GM03348 (cell line): ENCODE measurements around the gene TM4SF20.
"Not testable (repeated sequence)": the region's sequence is repeated elsewhere in the genome, so short reads cannot be mapped to it uniquely, and the experiment has no call there.

Experiments used
- DNase-seq: peaks from one replicate; pipeline ENCODE4 v3.0.0; 2012; ENCODE audit warnings: low spot score

Gene TM4SF20

DNA sequence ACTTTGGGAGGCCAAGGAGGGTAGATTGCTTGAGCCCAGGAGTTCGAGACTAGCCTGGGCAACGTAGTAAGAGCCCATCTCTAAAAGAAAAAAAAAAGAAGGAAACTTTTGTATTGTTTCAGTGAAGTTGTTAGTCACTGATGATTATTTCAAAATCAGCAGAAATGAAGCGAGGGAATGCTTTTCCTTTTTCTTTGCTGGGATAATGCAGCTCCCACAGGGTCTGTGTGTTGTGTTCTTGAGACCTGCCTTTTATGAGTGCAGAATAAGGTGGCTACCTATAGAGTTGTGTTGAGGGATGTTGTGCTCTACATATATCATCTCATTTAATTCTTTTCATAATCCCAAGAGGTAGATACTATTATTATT is 11.7 kb downstream of the TM4SF20 start:
- DNase-seq: no peak

DNA sequence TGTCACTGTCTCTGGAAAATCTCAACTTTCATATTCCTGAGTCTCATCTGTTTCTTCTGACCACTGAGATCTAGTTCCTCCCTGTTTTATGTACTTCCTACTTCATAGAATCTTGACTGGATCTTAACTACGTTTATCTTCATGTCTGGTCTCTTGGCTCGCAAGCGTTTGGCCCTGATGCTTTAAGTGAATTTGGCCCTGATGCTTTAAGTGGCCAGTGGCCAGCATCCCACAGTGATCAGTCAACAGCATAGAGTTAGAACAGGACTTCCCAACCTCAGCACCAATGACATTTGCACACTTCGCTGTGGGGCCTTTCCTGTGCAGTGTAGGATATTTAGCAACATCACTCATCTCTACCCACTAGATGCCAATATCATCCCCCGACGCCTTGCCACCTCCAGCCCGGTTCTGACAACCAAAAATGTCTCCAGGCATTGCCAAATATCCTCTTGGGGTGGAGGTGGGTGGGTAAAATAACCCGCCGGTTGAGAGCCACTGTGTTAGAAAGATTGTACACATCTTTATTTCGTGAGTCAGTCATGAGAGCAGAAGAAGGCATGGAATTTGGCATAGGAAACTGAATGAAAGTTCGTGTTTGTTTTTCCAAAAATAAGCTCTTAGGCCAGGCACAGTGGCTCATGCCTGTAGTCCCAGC is 12.2 kb downstream of the TM4SF20 start:
- DNase-seq: peak; percentile 74

DNA sequence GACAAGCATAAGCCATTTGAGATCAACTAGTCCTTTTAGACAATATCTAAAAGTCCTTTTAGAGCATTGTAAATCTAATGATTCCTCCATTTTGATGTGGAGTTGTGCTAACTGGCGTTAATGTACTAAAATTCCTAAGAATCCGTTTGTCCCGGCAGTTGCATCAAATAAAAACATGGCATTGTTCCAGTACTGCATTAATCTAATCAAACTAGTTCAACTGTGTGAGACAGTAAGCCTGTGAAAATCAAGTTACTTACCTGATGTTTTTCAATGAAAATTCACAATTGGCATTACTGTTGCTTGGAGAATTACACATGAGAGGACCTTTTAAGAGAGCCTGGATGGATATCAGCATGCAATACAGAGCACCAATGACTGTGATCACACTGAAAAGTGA is 13.3 kb downstream of the TM4SF20 start:
- no peak for DNase-seq

DNA sequence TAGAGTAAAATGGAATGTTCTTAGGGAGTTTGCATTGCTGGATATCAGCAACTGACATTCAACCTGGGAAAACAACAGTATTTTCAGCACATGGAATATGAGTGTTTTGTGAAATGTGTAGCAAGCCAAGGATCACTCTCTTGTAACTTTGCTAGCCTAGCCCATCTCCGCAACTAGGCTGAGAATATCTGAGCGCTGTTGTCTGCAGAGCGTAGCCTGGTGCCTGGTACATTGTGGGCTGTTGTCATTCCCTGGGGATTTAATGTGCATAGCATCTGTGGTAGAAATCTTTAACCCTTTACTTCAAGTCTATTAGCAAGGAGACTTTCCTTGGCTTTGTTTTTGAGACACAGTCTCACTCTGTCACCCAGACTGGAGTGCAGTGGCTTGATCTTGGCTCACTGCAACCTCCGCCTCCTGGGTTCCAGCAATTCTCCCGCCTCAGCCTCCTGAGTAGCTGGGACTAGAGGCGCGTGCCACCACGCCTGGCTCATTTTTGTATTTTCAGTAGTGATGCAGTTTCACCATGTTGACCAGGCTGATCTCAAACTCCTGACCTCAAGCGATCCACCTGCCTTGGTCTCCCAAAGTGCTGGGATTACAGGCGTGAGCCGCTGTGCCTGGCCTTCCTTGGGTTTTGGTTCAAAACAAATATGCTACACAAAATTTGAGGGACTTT is 14.4 kb downstream of the TM4SF20 start:
- DNase-seq: not testable (repeated sequence)

DNA sequence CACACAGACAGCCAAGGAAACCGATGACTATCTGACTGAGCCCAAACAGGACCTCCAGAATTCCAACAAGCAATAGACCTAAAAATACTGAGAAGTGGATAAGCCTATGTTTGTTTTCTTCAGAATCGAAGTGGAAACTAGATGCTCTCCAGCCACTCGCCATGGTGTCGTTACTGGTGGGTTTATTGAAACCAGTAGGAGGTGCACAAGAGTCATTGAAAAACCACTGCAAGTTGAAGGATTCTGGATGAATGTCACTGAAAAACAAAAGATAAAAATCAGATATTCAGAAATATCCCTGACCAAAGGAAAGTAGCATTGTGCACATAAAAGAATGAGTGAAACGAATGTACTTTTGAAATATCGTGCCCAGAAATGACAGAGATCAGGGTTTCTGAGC is 15.3 kb downstream of the TM4SF20 start:
- no peak for DNase-seq

DNA sequence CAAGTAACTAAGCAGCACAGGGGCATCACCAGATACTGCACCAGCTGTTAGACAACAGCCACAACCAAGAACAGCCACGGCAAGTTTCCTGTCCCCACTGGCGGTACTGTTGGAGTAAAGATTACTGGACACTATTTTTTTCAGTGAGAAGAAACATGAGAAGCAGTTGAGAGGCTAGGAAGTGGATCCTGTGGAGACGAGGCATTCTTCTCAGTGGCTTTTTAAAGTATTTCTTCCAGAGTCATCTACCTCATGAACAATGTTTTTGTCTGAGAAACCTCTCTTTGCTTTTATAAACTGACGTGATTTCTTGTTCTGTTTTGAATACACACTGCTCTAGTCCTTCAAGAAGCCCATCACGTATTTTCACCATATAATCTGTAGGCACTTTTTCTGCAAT is 18.8 kb downstream of the TM4SF20 start:
- DNase-seq: no peak

DNA sequence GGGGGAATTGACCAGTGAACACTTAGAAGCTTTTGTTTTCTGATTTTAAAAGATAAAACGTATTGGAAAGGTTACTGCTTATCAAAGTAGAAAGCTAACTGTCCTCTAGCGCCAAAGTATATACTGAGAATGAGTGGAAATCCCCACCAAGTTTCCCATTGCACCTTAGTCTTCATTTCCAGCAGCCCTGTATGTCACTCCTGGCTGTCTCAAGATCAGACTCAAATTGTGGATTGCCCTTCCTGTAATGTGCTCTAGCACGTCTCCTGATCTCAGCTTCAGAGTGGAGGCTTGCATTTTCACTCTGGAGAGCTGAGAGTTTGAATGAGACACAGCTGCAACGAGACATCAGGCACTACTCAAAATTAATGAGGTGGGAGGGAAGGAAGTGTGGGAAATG is 27.5 kb downstream of the TM4SF20 start:
- DNase-seq: no peak

DNA sequence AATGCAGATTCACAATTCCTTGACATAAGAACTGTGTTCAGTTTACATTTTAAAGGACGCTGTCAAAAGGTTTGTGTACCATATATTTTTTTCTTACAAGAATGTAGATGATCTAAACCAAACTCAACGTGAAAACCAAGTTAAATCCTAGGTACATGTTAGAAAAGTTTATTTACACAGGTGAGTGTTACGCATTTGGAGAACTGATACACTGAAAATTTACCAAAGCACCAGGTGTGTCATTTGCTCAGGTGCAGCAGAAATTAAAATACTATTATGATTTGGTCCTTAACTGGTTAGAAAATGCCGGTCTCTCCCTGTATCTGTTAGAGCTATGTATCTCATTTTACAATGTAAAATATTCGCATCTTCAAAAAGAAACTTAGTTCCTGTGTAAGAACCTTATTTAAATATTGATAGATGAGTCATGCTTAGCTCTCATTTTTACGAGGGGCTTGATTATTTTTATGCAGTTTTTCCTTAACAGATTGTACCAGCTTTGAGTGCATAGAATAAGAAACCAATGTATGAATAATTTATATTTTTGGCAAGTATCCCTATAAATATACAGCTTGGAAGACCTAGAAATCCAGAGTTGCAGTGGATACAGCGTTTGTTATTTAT is 29.0 kb downstream of the TM4SF20 start:
- no peak for DNase-seq

DNA sequence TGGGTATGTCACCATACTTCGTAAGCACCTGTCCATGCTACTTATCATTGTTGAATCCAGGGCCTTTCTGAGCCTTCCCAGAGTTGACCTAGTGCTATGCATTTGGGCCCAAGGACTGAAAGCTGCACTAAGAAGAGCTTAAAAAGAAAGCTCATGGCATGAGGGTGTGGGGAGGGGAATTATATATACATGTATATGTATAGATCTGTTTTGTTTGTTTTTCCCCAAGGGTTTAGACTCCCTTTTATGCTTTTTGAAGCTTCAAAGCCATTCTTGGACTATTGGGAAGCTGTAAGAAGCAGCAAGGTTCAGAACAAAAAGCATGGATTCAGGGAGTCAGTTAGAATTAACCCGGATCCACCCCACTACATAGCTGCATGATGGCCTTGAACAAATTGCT is 30.8 kb downstream of the TM4SF20 start:
- DNase-seq: no peak

DNA sequence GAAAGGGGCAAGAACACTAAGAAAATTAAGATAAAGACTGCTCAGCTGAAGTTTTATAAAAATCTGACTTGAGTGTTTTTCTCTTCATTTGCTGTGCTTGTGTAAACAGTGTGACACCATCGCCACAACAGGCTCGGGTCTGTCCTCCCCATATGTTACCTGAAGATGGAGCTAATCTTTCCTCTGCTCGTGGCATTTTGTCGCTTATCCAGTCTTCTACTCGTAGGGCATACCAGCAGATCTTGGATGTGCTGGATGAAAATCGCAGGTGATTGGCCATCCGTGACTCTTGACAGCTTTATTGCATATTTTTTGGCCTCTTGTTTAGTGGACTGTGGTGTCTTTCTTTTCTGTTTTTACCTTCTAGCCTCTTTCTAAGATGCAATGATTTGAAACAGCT is 32.0 kb downstream of the TM4SF20 start:
- no peak for DNase-seq

DNA sequence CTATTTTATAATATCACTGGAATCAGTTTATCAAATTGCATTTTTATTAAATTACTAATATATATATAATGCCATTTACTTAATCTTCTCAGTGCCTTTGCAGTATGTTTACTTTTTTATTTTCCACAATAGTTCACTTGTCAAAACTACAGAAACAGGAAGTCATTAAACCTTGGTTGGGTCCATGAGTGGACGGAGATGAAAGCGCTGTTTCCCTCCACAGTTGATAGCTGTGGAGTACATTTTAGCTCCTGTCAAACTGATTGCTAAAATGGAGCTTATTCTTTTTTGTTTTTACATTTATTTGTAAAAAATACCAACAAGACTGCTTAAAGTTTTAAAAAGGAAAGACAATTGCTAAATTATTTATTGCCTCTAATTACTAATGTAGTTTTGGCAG is 34.9 kb downstream of the TM4SF20 start:
- DNase-seq: no peak

DNA sequence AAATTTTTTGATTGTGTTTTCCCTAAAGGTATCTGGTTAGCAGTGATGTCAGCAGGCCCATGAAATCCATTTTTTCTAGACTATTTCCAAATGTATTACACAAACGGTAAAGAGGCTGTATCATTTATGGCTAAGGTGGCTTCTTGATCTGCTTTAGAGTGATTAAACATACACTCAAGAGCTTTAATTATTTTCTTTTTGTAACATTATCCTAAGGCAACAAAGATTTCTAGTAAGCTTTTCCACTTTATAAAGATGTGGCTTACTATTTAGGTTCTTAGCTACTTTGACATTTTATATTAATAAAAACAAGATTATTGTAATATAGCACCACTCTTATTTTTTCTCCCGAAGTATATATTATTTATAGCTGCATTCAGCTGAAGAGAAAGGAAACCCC is 37.6 kb downstream of the TM4SF20 start:
- no peak for DNase-seq

DNA sequence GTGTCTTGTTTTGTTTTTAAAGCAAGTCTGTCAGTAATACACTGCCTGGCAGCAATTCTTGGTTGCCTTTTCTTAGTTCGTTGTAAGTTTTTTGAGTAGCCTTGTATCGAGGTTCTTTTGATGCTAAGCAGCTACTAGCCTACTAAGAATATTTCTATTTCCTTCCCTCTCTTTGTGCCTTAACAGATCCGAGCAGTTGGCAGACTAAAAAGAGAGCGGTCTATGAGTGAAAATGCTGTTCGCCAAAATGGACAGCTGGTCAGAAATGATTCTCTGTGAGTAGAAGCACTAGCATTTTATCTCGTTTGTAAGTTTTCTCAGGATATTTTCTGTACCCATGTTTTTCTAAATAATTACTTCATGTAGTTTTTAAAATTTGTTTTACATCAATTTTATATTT is 39.0 kb downstream of the TM4SF20 start:
- DNase-seq: no peak

DNA sequence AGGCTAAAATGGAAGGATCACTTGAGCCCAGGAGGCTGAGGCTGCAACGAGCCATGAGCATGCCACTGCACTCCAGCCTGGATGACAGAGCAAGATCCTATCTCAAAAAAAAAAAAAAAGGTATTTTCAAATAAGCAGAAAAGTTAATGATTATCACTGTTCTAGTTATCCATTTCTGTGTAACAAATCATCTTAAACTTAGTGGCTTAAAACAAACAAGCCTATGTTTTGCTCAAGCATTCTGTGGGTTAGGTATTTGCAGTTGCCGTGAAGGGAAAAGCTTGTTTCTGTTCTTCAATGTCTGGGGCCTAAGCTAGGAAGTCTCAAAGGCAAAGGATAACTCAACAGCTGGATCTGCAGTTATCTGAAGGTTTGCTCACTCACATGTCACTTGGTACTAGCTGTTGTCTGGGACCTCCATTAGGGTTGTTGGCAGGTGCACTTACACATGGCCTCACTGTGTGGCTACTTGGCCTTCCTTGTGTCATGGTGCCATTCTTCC is 40.0 kb downstream of the TM4SF20 start:
- no peak for DNase-seq

DNA sequence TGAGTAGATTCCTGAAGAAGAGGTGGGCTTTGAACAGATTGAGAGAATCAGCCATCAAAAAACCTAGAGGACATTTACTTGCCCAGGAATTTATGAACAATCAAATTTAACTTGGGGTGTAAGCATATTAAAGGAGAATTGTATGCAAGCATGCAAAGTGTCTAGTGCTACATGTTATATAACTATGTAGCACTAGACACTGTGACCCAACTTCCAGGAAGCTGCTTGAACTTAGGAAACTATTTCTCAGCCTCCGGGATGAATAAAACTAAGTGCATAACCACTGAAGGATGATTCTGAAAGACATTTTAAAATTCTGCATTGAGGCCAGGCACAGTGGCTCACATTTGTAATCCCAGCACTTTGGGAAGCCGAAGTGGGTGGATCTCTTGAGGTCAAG is 41.7 kb downstream of the TM4SF20 start:
- DNase-seq: no peak

DNA sequence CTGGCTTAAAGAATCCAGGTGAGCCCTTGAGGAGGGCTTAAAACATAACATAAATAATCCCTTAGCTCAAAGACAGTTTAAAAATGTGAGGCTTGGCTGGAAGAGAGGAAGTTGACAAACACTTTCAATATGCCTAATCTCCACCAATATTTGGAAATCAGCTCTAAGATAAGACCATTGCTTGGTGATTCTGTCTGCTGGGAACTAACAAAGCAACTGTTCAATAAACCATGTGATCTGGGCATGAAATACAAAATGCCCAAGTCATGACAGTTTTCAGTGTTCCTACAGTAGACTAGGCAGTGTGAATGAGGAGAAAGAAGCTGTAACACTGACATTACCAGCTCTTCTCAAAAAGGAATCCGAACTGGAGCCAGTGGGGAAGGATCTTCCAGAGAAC is 43.4 kb downstream of the TM4SF20 start:
- no peak for DNase-seq

DNA sequence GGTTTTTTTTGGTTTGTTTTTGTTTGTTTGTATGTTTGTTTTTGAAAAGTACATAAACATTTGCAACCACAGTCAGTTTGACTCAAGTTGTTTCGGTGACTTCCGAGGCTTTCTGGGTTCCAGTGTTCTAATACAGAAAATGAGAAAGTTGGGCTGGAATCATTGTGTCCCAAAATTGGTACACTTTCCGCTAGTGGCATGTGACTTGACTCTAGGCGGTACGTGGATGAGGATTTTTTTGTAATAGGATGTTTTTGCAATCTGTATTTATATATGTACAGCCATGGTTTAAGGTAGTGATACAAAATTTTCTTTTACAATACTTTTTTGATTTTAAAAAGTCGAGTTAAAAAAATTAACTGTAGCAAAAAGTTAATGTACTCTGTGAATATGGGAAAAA is 52.3 kb downstream of the TM4SF20 start:
- DNase-seq: no peak

DNA sequence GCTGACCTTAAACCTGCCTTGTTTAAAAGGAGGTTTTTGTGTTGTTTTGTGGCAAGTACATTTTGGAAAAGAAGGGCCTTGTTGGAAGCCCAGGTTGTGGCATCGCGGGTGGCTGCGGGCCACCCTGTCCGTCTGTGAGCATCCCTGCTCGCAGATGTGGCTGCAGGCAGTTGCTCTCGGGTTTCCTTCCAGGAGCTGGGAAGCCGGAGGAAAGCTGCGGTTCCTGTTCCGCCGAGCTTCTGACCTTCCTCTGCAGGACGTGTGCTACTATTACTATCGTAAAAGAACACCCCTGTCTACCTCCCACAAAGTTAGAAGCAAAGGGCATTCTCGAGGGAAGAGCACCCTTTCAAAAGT is 53.3 kb downstream of the TM4SF20 start:
- peak; percentile 64 for DNase-seq

DNA sequence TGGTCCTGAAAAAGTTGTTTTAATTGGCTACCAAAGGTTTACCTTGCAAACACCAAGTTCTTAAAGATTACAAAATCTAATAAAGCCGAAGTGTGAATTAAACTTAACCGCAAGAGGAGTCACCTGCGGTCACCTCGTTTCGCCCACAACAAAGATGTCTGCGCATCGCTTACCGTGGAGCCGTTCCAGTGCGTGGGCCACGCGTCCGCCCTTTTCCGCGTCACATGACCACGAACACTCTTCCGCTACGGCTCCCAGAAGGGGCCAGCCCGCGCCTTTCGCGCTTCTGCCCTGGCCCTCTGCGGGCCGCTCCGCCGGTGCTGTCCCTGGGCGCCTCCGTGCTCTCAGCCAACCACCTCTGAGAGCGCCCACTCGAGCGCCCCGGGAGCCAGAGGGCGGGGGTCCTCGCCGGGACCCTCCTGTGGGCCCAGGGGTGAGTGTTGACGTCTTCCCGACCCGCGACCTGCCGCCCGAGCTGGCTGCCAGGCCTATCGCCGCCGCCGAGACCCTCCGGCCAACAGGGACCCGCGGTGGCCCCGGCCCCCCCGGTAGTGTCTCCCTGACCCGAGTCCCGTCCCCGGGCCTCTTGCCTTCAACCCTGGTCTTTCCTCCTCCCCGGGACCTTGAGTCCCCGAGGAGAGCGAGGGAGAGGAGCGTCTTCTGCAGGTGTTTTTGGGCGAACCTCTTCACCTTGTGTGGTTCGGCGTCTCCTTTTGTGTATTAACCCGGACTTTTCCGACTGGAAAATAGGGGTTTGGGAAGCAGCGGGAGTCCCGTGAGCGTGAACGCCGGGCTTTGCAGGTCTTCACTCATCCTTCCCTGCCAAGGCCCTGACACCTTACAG is 53.9 kb downstream of the TM4SF20 start, which contains the start of gene MFF:
MFF (plus strand) TSS at position 257 of the 844 bp plus-strand sequence. CDS start 5,415 bp downstream, outside the sequence.
- peak; percentile 95 for DNase-seq

DNA sequence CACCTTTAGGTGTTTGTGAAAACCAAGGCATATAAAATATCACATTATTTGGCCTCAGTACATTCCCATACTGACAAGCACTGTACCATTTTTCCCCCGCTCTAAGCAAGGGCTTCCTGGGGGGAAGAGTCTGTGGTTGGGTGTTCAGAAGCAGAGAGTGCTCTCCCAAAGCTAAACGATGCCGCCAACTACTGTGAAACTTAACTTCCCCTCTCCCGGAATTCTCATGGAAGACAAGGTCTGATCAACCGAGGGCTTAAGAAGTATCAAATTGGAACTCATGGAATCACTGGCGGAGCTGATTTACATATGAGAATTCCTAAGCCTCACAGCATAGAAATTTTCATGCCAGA is 54.5 kb downstream of the TM4SF20 start:
- DNase-seq: peak; percentile 59

DNA sequence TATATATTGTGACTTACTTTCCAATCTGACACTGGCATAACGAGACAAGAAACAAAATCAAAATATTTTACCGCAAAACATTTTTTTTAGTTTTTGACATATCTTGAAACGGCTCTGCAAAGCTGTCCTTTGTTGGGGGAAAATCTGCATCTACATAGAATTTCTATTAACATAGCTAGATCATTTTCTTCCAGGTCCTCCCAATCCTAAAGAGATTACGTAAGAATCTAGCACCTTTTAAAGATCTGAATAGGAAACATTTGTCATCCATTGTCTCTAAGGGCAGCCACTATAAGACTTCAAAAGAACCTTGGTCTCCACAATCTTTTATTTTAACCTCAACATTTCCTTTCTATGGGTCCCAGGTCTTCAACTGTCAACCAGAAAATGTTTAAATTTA is 55.3 kb downstream of the TM4SF20 start:
- DNase-seq: no peak

DNA sequence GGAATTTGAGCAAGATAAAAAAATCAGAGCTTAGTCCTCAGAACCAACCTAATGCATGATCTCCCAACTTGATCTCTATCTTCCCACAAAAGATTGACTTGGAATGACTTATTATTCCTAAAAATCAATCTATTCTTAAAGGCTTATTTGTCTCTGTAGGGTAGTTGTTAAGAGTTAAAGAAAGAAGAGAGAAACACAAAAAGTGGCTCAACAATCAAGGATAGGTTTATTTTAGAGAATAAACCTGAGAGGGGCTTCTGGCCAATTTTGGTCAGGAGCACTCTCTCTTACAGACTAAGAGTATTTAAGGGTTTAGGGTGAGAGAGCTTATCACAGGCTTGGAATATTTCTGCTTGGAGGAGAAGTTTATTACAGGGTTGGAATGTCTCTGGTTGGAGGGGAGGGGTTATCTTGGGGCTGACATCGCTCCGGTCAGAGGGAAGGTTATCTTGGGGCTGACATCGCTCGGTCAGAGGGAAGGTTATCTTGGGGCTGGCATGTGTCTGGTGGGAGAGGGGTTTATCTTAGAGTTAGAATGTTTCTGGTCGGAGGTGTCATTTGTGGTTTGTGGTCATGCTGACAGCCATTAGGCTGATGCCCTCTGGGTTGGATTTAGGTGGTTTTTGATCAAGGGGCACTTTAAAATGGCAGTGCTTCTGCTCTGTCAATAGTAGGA is 56.4 kb downstream of the TM4SF20 start:
- no peak for DNase-seq
